Measurements from ENCODE around the gene ACTN1.

ACTN1 gene

GRCh38 chr14:68945190-68945584 is 33.9 kb downstream of the ACTN1 start:
- Histone ChIP-seq H3K27me3 (no peaks in the 10 kb centered on the region), H3K4me1 (peaks cover 62% of the 10 kb centered on the region), H3K9me3 (no peaks in the 10 kb centered on the region), H3K4me3 (ENCODE audit: low read depth, low read length) (no peak overlapping the region), H3K36me3 (no peaks in the 10 kb centered on the region; the same call in 1 of the 2 replicates)
- no peak for TF ChIP-seq CTCF (IDR thresholded peaks at IDR 0.05; ENCODE audit: low read depth, low read length)
- no peak for DNase-seq

- no peaks in the 10 kb centered on the region for H3K27me3 ChIP-seq
- H3K4me1 ChIP-seq, result peaks cover 60% of the 10 kb centered on the region
- H3K9me3 ChIP-seq, result no peaks in the 10 kb centered on the region
- H3K36me3 ChIP-seq, result no peaks in the 10 kb centered on the region; the same call in 1 of the 2 replicates
- DNase-seq, result peak; percentile 48
- H3K4me3 ChIP-seq (ENCODE audit: low read depth, low read length), result no peak overlapping the region
- no peak for TF ChIP-seq CTCF (IDR thresholded peaks at IDR 0.05; ENCODE audit: low read depth, low read length)
These were observed 34.9 kb downstream of the ACTN1 start for GRCh38 chr14:68944162-68944561.

DNA sequence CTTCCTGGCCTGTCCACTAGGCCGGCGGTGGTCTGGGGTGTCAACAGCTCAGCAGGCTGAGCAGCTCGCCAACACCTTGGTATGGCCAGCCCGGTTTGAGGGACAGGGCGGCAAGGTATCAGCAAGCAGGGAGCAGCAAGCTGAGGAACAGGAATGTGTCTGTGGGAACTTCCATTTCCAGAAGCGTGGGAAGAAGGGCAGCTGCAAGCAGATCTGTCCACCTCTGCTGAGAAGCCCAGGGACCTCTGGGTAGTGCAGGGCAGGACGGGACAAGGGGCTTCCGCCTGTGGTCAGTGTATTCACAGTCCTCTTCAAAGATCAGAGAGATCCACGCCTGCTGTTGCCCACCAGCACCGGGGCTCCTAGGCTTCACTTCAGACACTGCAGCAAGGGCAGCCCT is 36.0 kb downstream of the ACTN1 start:
- no peaks in the 10 kb centered on the region for H3K9me3 ChIP-seq
- no peak for DNase-seq
- no peak overlapping the region for H3K4me3 ChIP-seq (ENCODE audit: low read depth, low read length)
- peaks cover 60% of the 10 kb centered on the region for H3K4me1 ChIP-seq
- no peaks in the 10 kb centered on the region for H3K27me3 ChIP-seq
- H3K36me3 ChIP-seq, result no peaks in the 10 kb centered on the region; the same call in 1 of the 2 replicates
- no peak for TF ChIP-seq CTCF (IDR thresholded peaks at IDR 0.05; ENCODE audit: low read depth, low read length)

- Histone ChIP-seq H3K4me1 (peaks cover 59% of the 10 kb centered on the region), H3K4me3 (ENCODE audit: low read depth, low read length) (no peak overlapping the region)
These were observed 36.6 kb downstream of the ACTN1 start for GRCh38 chr14:68942296-68943035.

DNA sequence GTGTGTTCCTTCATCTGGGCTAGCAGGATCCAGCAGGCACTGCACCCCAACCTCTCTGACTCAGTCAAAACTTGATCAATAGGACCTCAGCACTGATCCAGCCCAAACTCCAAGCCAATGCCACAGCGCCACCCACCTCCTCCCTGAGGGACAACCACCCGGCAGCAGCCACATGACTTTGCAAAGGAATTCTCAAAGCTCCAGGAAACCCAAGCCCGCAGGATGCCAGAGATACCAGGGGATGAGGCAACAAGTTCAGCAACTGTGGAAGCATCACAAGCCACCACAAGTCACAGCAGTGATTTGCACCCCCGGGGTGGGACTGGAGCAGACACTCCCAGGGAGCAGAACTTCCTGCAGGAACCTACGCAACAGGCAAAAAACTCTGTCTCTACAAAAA is 37.3 kb downstream of the ACTN1 start:
- Histone ChIP-seq H3K27me3 (no peaks in the 10 kb centered on the region), H3K4me3 (ENCODE audit: low read depth, low read length) (no peak overlapping the region), H3K4me1 (peaks cover 58% of the 10 kb centered on the region), H3K36me3 (no peaks in the 10 kb centered on the region; the same call in 1 of the 2 replicates), H3K9me3 (no peaks in the 10 kb centered on the region)
- peak; percentile 24; the same call in 1 of the 2 replicates for TF ChIP-seq CTCF (IDR thresholded peaks at IDR 0.05; ENCODE audit: low read depth, low read length)
- no peak for DNase-seq

More at GRCh38 chr14:68942296-68943035, 36.6 kb downstream of the ACTN1 start:
- Histone ChIP-seq H3K9me3 (no peaks in the 10 kb centered on the region), H3K36me3 (no peaks in the 10 kb centered on the region; the same call in 1 of the 2 replicates), H3K27me3 (no peaks in the 10 kb centered on the region)
- no peak for TF ChIP-seq CTCF (IDR thresholded peaks at IDR 0.05; ENCODE audit: low read depth, low read length)
- DNase-seq, result no peak

DNA sequence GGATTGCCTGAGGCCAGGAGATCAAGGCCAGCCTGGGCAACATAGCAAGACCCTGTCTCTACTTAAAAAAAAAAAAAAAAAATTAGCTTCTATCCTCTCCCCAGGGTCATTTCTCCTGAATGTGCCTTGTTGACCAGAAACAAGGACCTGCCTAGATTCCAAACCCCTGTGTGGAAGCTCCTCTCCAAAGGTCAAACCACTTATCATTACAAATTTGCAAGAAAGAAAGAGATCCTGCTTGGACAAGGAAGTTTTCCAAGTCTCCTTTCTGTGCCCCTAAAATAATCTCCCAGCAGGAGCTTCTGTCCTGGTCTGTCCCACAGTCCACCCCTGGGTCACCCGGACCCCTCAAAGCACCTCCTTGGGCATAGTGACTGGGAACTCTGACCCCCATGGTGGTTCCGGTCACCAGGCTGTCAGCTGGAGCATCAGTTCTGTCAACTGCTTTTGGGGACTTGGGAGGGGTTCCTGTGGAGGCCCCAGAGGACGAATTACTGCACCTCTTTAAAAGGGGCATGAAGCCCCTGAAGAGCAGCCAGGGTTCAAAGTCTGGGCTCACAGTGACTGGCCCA is 38.4 kb downstream of the ACTN1 start:
- Histone ChIP-seq H3K4me3 (ENCODE audit: low read depth, low read length) (no peak overlapping the region), H3K27me3 (no peaks in the 10 kb centered on the region), H3K36me3 (no peaks in the 10 kb centered on the region; the same call in 1 of the 2 replicates), H3K9me3 (no peaks in the 10 kb centered on the region), H3K4me1 (peaks cover 62% of the 10 kb centered on the region)
- no peak for DNase-seq
- TF ChIP-seq CTCF (IDR thresholded peaks at IDR 0.05; ENCODE audit: low read depth, low read length), result no peak

Data from BE2C (cell line).